Measurements from ENCODE around the gene IFT74.

Gene IFT74

DNA sequence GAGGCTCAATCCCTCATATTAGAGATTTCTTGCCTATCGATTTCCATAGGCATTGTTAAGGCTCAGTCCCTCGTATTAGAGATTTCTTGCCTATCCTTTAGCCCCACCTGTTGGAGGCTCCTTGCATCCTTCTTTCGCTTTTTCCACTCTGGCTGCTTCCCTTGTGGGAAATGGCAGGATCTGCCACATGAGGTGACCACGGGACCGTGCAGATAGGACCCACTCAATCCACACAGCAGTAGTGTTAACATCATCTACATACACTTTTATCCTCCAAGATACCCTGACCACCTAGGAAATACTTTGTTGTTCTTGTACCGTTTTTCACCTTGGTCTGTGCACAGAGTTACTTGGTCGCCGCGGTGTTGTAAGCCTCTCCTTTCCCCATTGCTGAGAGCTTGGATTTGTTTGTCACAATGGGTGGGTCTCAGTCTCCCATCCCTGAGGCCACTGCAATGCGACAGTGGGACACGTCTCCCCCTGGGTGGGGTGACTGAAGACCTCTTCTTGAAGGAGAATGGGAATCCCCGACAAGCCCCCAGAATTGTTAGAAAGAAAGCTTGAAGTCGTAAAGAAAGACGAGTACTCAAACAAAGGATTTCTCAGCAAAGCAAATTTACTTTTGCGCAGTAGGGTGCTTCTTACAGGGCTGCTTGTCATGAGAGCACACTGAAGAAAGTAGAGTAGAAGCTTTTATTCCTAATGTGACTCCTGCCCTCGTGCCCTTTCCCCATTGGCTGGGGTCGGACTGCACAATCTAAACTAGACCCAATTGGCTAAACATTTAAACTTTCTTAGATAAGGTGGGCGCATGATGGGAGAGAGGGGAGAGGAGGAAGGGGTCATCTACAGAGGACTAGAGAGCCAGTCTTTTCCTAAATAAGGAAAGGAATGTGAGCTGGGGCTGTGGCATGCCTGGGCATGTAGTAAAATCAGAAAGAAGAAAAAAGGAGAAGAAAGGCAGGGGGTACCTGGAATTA lies 19.8 kb downstream of the IFT74 start:
- DNase-seq, result no peak

DNA sequence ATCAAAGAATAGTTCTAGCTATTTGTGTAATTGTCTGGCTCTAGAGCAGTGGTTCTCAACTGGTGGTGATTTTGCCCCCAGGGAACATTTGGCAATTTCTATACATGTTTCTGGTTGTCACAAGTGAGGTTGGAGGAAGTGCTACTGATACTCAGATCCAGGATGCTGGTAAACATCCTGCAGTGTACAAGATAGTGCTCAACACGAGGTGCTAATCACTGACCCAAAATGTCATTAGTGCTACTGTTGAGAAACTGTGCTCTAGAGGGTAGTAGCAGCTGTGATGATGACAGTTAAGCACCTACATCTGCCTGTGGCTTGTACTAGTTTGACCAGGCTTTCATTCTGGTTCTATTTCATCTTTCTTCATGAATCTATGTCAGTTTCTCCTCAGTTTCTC lies 27.1 kb downstream of the IFT74 start:
- no peak for DNase-seq

- DNase-seq, result no peak
Observed at GRCh38 chr9:26995810-26996209, 39.6 kb downstream of the IFT74 start.

DNA sequence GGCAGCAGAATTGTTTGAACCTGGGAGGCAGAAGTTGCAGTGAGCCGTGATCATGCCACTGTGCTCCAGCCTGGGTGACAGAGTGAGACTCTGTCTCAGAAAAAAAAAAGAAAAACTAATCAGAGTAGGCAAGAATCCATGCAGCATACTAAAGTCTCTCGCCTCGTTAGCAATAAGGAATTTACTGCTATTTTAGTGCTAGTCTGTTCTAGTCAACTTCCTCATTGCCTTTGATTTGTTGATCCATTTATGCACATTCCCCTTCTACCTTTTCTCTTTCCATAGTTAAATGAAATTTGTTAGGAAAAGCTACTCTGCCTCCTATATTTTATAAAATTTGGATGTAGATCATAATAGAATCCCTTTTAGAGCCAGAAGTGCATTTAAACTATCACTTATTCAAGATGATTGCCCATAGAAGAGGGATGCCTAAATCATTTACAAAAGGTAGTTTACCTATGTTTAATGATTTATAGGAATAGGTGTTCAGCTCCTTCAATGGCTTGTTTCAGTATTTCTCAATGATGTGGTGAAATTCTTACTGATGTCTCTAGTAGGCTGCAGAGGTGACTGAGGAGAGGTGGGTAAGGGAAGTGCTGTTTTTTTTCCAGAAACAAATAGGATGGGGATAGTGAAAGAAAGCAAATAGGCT lies 47.3 kb downstream of the IFT74 start:
- DNase-seq, result no peak

DNA sequence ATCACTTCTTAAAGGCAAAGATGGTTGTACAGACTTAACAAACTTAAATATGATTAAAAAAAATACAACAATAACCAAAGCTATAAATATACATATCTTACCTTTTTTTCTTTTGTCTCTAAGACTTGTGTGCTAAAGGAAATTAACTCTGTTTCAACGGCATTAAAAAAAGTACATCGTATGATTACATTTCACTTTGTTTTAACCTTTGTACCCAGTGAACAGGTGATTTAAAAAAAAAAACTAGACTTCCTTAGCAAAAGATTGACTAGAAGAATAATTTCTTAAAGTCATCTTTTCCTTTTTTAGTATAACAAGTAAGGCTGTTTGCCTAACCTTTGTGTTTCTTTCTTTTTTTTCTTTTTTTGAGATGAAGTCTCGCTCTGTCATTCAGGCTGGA lies 49.3 kb downstream of the IFT74 start, which contains the start of gene LRRC19:
Gene LRRC19 (minus strand): TSS at position 182 of the 400 bp plus-strand sequence. CDS start 5,978 bp downstream, outside the sequence.
- no peak for DNase-seq

DNA sequence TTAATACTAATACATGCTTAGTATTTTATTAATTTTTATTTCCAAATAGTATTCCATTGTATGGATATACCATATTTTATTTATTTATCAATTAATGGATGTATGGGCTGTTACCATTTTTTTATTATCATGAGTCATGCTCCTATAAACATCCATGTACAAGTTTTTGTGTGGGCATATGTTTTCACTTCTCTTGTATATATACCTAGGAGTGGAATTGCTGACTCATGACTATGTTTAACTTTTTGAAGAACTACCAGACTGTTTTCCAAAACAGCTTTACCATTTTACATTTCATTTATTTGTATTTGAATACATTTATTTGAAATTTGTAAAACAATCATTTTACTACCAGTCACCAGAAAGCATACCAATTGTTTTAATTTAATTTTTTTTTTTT lies 63.4 kb downstream of the IFT74 start:
- DNase-seq, result no peak

GRCh38 chr9:27022920-27023319 lies 66.7 kb downstream of the IFT74 start:
- DNase-seq, result no peak

- no peak for DNase-seq
Observed at GRCh38 chr9:27029186-27029585, 73.0 kb downstream of the IFT74 start.

DNA sequence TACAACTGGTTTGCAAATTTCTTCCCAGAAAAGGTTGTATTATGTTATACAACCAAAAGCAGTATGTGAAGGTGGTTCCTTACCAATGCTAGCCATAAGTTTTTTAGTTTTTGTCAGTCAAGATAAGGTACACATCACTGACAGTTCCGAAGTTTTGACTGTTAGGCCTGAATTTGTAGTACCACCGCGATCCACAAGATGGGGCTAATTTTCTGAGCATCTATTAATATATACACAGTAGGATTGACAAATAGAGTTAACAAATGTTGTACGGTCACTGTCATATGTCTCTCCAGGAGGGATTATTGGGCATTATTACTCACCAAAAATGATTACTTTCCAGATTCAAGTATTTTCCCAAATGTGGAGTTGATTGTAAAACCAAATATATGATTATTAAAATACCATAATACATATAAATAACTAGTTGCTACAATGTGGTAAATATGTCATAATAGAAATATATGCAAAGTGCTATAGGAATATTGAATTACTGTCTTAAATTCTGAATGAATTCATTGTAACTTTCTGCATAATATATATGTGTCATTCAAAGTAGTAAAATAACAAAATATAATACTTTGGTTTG lies 77.7 kb downstream of the IFT74 start:
- peak; percentile 65 to 72 for DNase-seq

GRCh38 chr9:27037499-27037898 lies 81.3 kb downstream of the IFT74 start:
- DNase-seq, result no peak

GRCh38 chr9:27041746-27042145 lies 85.5 kb downstream of the IFT74 start:
- DNase-seq, result no peak

- DNase-seq, result no peak
Observed at GRCh38 chr9:27042476-27042875, 86.3 kb downstream of the IFT74 start.

- DNase-seq, result no peak
Observed at GRCh38 chr9:27043176-27043575, 87.0 kb downstream of the IFT74 start.

- no peak for DNase-seq
Observed at GRCh38 chr9:27047136-27047535, 90.9 kb downstream of the IFT74 start.

DNA sequence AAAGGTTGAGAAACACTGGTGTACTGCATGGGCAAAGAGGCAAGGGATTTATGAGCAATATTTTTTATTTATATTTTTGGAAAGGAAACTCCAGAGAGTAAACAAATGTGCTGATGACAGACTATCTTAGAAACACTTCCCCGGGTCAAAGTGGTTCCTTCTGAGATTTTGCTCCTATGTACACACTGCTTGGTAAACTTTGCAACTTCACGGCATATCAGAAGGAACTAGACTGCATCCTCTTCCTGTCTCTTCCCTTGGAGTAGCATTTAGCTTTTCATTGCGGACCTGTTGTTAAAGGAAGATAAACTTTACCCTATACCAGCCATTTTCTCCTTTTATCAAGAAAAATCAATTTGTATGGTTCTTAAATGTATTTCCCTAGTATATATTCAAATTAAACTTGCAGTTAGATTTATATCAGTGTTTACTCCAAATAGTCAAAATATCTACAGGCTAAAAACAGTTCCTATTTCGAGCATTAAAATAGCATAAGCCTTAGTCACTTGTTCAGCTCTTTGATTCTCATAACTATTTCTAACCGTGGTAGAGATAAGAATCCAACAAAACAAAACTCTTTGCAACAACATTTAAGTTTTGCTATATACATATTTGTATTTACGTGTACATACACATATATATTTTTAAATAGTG lies 97.3 kb downstream of the IFT74 start:
- DNase-seq, result no peak

GRCh38 chr9:27054125-27054524 lies 97.9 kb downstream of the IFT74 start:
- DNase-seq, result no peak

- DNase-seq, result no peak
Observed at GRCh38 chr9:27054841-27055240, 98.6 kb downstream of the IFT74 start.

DNA sequence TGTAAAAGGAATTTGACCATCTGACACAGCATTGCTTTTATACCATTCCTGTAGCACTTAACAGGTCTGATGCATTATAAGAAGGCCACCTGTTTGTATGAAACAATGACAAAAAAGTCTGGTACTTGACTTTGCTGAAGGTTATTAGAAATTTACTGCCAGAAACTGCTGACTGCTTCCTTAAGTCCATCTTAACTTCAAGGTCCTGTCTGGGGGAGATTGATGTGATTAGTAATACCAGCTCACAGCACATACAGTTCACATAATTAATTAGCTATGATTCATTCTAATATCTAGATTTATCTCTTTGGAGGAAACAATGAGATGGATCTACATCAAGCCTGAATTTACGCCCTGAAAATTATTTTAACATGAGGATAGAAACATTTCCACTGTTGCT lies 103.2 kb downstream of the IFT74 start:
- DNase-seq, result no peak

DNA sequence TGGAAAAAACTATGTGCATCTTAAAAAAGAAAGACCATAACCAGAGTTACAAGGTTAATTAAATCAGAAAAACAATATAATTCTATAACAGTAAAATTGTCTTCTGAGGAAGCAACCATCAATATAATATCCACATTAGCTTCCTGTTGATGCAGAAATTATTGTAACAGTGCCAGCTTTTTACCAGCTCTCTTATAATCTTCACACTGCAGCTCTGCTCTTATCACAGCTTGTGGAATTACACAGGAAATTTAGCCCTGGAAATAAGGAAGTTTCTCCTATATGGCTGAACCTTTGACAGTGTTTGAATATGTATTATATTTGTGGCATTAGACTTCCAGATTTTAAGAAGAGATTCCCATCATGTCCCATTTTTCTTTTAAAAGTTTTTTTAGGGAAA lies 103.7 kb downstream of the IFT74 start:
- no peak for DNase-seq

DNA sequence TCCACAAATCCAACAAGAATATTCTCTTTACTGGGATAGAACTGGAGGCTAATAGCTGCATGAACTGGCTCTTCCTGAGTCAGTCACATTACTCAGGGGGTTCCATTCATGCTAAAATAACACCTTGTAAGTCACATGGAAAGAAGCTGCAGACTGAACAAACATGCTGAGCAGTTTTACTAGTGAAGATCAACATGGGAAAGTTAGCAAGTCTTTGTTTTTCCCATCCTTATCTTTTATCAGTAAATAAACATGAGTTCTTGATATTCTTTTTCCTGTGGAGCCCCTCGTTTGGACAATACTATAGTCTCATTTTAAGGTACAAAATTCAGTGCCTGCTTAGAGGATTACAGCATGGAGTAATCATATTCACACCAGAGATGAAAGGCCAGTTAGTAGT lies 109.1 kb downstream of the IFT74 start:
- DNase-seq, result no peak

- no peak for DNase-seq
Observed at GRCh38 chr9:27073841-27074728, 117.9 kb downstream of the IFT74 start.

GRCh38 chr9:27078685-27079084 lies 122.5 kb downstream of the IFT74 start:
- DNase-seq, result no peak
